WTC11 (cell line): ENCODE results near the gene MEGF10. TPM values are rescaled to one million over a fixed set of nuclear protein-coding genes. Genes with fewer than 3 reads are reported as not detected.

Experiments
- ATF1 ChIP-seq: sonication (generic); formaldehyde crosslinking; IDR thresholded peaks from 2 replicates; pipeline ENCODE4 v1.8.1; 2023; ENCODE audit warnings: mild to moderate bottlenecking, moderate library complexity, missing genetic modification reagents
- ATF6 ChIP-seq: sonication (generic); formaldehyde crosslinking; IDR thresholded peaks from 2 replicates; pipeline ENCODE4 v1.8.1; 2023; ENCODE audit warnings: mild to moderate bottlenecking, missing genetic modification reagents
- CDX4 ChIP-seq: fragments of 250-450 bp; sonication (Bioruptor Pico); IDR thresholded peaks from 2 replicates; pipeline ENCODE4 v1.9.0; 2021; ENCODE audit warnings: moderate library complexity, mild to moderate bottlenecking, inconsistent platforms, borderline replicate concordance
- ELF4 ChIP-seq: sonication (generic); formaldehyde crosslinking; IDR thresholded peaks from 2 replicates; pipeline ENCODE4 v1.8.1; 2022; ENCODE audit warnings: low read depth, mild to moderate bottlenecking, moderate library complexity, missing genetic modification reagents
- ETV6 ChIP-seq: sonication (generic); formaldehyde crosslinking; IDR thresholded peaks from 2 replicates; pipeline ENCODE4 v1.8.1; 2022; ENCODE audit warnings: mild to moderate bottlenecking, missing genetic modification reagents
- FOXK1 ChIP-seq: sonication (generic); formaldehyde crosslinking; IDR thresholded peaks from 2 replicates; pipeline ENCODE4 v1.8.0; 2022; ENCODE audit warnings: mild to moderate bottlenecking, moderate library complexity, missing genetic modification reagents
- GRHL2 ChIP-seq: fragments of 250-450 bp; sonication (Bioruptor Pico); IDR thresholded peaks from 2 replicates; pipeline ENCODE4 v1.8.0; 2022; ENCODE audit warnings: mild to moderate bottlenecking, moderate library complexity; ENCODE audit not compliant: insufficient replicate concordance, severe bottlenecking
- MAX ChIP-seq: sonication (generic); formaldehyde crosslinking; IDR thresholded peaks from 2 replicates; pipeline ENCODE4 v1.8.0; 2022; ENCODE audit warnings: mild to moderate bottlenecking, missing genetic modification reagents
- MXD4 ChIP-seq: fragments of 250-450 bp; sonication (Bioruptor Pico); IDR thresholded peaks from 2 replicates; pipeline ENCODE4 v1.8.0; 2021; ENCODE audit warnings: mild to moderate bottlenecking, moderate library complexity, borderline replicate concordance
- MYBL2 ChIP-seq: sonication (generic); formaldehyde crosslinking; IDR thresholded peaks from 2 replicates; pipeline ENCODE4 v1.8.1; 2023; ENCODE audit warnings: mild to moderate bottlenecking, moderate library complexity, missing genetic modification reagents
- NR2C2 ChIP-seq: sonication (generic); formaldehyde crosslinking; IDR thresholded peaks from 2 replicates; pipeline ENCODE4 v1.8.0; 2022; ENCODE audit warnings: mild to moderate bottlenecking, missing genetic modification reagents
- NR3C1 ChIP-seq: sonication (generic); formaldehyde crosslinking; conservative IDR thresholded peaks from 2 replicates; pipeline ENCODE4 v1.8.1; 2023; ENCODE audit warnings: low read depth, mild to moderate bottlenecking, missing genetic modification reagents
- SP1 ChIP-seq: sonication (generic); formaldehyde crosslinking; conservative IDR thresholded peaks from 2 replicates; pipeline ENCODE4 v1.8.1; 2022; ENCODE audit warnings: missing genetic modification reagents
- TEAD4 ChIP-seq: sonication (generic); formaldehyde crosslinking; IDR thresholded peaks from 2 replicates; pipeline ENCODE4 v1.8.0; 2022; ENCODE audit warnings: mild to moderate bottlenecking, missing genetic modification reagents
- USF1 ChIP-seq: sonication (generic); formaldehyde crosslinking; IDR thresholded peaks from 2 replicates; pipeline ENCODE4 v1.8.0; 2022; ENCODE audit warnings: mild to moderate bottlenecking, missing genetic modification reagents
- ZMAT4 ChIP-seq: fragments of 250-450 bp; sonication (Bioruptor Pico); IDR thresholded peaks from 2 replicates; pipeline ENCODE4 v1.9.0; 2021; ENCODE audit warnings: mild to moderate bottlenecking
- ZNF396 ChIP-seq: fragments of 250-450 bp; sonication (Bioruptor Pico); IDR thresholded peaks from 2 replicates; pipeline ENCODE4 v1.8.0; 2021; ENCODE audit warnings: mild to moderate bottlenecking, moderate library complexity, borderline replicate concordance
- ZNF416 ChIP-seq: fragments of 250-450 bp; sonication (Bioruptor Pico); IDR thresholded peaks from 2 replicates; pipeline ENCODE4 v1.9.0; 2021; ENCODE audit warnings: mild to moderate bottlenecking, inconsistent platforms
- ZNF423 ChIP-seq: fragments of 250-450 bp; sonication (Bioruptor Pico); IDR thresholded peaks from 2 replicates; pipeline ENCODE4 v2.1.2; 2022; ENCODE audit warnings: mild to moderate bottlenecking, moderate library complexity
- ZNF512 ChIP-seq: sonication (generic); formaldehyde crosslinking; IDR thresholded peaks from 2 replicates; pipeline ENCODE4 v1.8.1; 2022; ENCODE audit warnings: missing genetic modification reagents, borderline replicate concordance
- ZNF532 ChIP-seq: fragments of 250-450 bp; sonication (Bioruptor Pico); IDR thresholded peaks from 2 replicates; pipeline ENCODE4 v1.9.0; 2021; ENCODE audit warnings: mild to moderate bottlenecking, borderline replicate concordance
- ZNF671 ChIP-seq: fragments of 250-450 bp; sonication (Bioruptor Pico); IDR thresholded peaks from 2 replicates; pipeline ENCODE4 v1.8.0; 2021; ENCODE audit warnings: mild to moderate bottlenecking
- total RNA-seq: library from RNA; stranded (reverse); gene quantifications from 3 replicates; pipeline ENCODE4 v1.2.3, GENCODE V29; 2021

Gene MEGF10
- total RNA-seq, 1 experiment from 2014 or later: 24.5 TPM

GRCh38 chr5:127307868-127308267 lies 17.3 kb downstream of the MEGF10 start (continued):
- TF ChIP-seq ATF6 (CRISPR knock-in tag) (no peak), NR3C1 (CRISPR knock-in tag) (no peak), ZMAT4 (CRISPR knock-in tag) (no peak), ELF4 (no peak), ZNF532 (CRISPR knock-in tag) (no peak), CDX4 (CRISPR knock-in tag) (no peak), ETV6 (CRISPR knock-in tag) (peak; percentile 62; the same call in 1 of the 2 replicates), USF1 (CRISPR knock-in tag) (no peak), SP1 (CRISPR knock-in tag) (no peak), ZNF396 (no peak), ATF1 (CRISPR knock-in tag) (no peak), TEAD4 (no peak), GRHL2 (CRISPR knock-in tag) (no peak), MAX (no peak), MXD4 (CRISPR knock-in tag) (no peak), NR2C2 (CRISPR knock-in tag) (no peak), ZNF423 (CRISPR knock-in tag) (peak; percentile 77), ZNF671 (no peak), ZNF512 (CRISPR knock-in tag) (no peak), FOXK1 (CRISPR knock-in tag) (peak; percentile 75), MYBL2 (no peak), ZNF416 (CRISPR knock-in tag) (no peak)
